ENCODE data around the gene PPP6R1.

The PPP6R1 gene

GRCh38 chr19:55279340-55279739 lies 20.5 kb upstream of the PPP6R1 start:
- Histone ChIP-seq H3K27me3 (ENCODE audit: control insufficient read depth in 3 of 3, insufficient read depth in 3 of 3, low read depth in 1 of 3, low read length in 3 of 3) (no peaks in the 10 kb centered on the region), H3K9me3 (replicated peaks in 1 of 2; ENCODE audit: control insufficient read depth in 2 of 2, insufficient read depth in 1 of 2, low read depth in 1 of 2, low read length in 2 of 2) (no peaks in the 10 kb centered on the region), H3K18ac (ENCODE audit: low read length) (peak overlapping the region; percentile 67), H4K8ac (ENCODE audit: low read depth, low read length) (no peak overlapping the region), H2BK5ac (ENCODE audit: low read length) (peak overlapping the region; percentile 71), H3K9ac (ENCODE audit: low read depth, low read length, poor library complexity) (peak overlapping the region; percentile 64), H3K27ac (replicated peaks; ENCODE audit: low read length) (peak overlapping the region; percentile 97), H3K36me3 (replicated peaks in 1 of 2; ENCODE audit: control insufficient read depth in 2 of 2, insufficient read depth in 2 of 2, low read length in 2 of 2) (peaks cover 10 to 22% of the 10 kb centered on the region in 2 donors), H2BK15ac (ENCODE audit: low read length) (peak overlapping the region; percentile 72), H2AFZ (ENCODE audit: low read length) (peak overlapping the region; percentile 84), H3K14ac (ENCODE audit: low read length) (peak overlapping the region; percentile 42), H2AK5ac (ENCODE audit: low read depth, low read length) (no peak overlapping the region), H3K4me3 (ENCODE audit: low read length in 2 of 2) (peak overlapping the region; percentile 73 to 91), H3K4ac (ENCODE audit: low read length) (no peak overlapping the region), H2BK12ac (ENCODE audit: low read length) (no peak overlapping the region), H3K4me1 (ENCODE audit: control insufficient read depth in 2 of 2, insufficient read depth in 1 of 2, low read depth in 1 of 2, low read length in 2 of 2) (peaks cover 10 to 17% of the 10 kb centered on the region in 2 donors), H3K79me1 (ENCODE audit: low read depth, low read length) (peaks cover 3% of the 10 kb centered on the region), H4K91ac (ENCODE audit: low read depth, low read length, poor library complexity) (no peak overlapping the region), H3K4me2 (ENCODE audit: insufficient read depth, low read length, poor library complexity, severe bottlenecking) (peak overlapping the region; percentile 72), H2BK120ac (ENCODE audit: low read depth, low read length) (peak overlapping the region; percentile 69), H3K23ac (ENCODE audit: low read depth, low read length, poor library complexity) (no peak overlapping the region)
- no CpG with 5 or more reads among the region's 23 CpGs for WGBS, 2 donors (ENCODE audit: extremely low coverage in 2 of 2, insufficient read length in 2 of 2, insufficient replicate concordance in 1 of 2)
- no peak for DNase-seq (ENCODE audit: low spot score)

GRCh38 chr19:55278391-55279135 lies 19.7 kb upstream of the PPP6R1 start:
- Histone ChIP-seq H3K4ac (ENCODE audit: low read length) (no peak overlapping the region), H3K4me1 (ENCODE audit: control insufficient read depth in 2 of 2, insufficient read depth in 1 of 2, low read depth in 1 of 2, low read length in 2 of 2) (peaks cover 9 to 16% of the 10 kb centered on the region in 2 donors), H3K9ac (ENCODE audit: low read depth, low read length, poor library complexity) (no peak overlapping the region), H3K9me3 (replicated peaks in 1 of 2; ENCODE audit: control insufficient read depth in 2 of 2, insufficient read depth in 1 of 2, low read depth in 1 of 2, low read length in 2 of 2) (no peaks in the 10 kb centered on the region), H3K27ac (replicated peaks; ENCODE audit: low read length) (no peak overlapping the region), H3K23ac (ENCODE audit: low read depth, low read length, poor library complexity) (no peak overlapping the region), H2BK15ac (ENCODE audit: low read length) (no peak overlapping the region), H2BK5ac (ENCODE audit: low read length) (no peak overlapping the region), H3K4me2 (ENCODE audit: insufficient read depth, low read length, poor library complexity, severe bottlenecking) (peak overlapping the region; percentile 72), H2BK12ac (ENCODE audit: low read length) (no peak overlapping the region), H3K27me3 (ENCODE audit: control insufficient read depth in 3 of 3, insufficient read depth in 3 of 3, low read depth in 1 of 3, low read length in 3 of 3) (no peaks in the 10 kb centered on the region), H3K14ac (ENCODE audit: low read length) (no peak overlapping the region), H3K36me3 (replicated peaks in 1 of 2; ENCODE audit: control insufficient read depth in 2 of 2, insufficient read depth in 2 of 2, low read length in 2 of 2) (peaks cover 11 to 27% of the 10 kb centered on the region in 2 donors), H4K8ac (ENCODE audit: low read depth, low read length) (no peak overlapping the region), H2BK120ac (ENCODE audit: low read depth, low read length) (no peak overlapping the region), H2AFZ (ENCODE audit: low read length) (no peak overlapping the region), H3K18ac (ENCODE audit: low read length) (no peak overlapping the region), H3K79me1 (ENCODE audit: low read depth, low read length) (peaks cover 3% of the 10 kb centered on the region), H4K91ac (ENCODE audit: low read depth, low read length, poor library complexity) (no peak overlapping the region), H3K4me3 (ENCODE audit: low read length in 2 of 2) (peak overlapping the region in 1 of 2 donors; percentile 73), H2AK5ac (ENCODE audit: low read depth, low read length) (no peak overlapping the region)
- no peak for DNase-seq (ENCODE audit: low spot score)
- no CpG with 5 or more reads among the region's 13 CpGs for WGBS, 2 donors (ENCODE audit: extremely low coverage in 2 of 2, insufficient read length in 2 of 2, insufficient replicate concordance in 1 of 2)

GRCh38 chr19:55277494-55277893 lies 18.7 kb upstream of the PPP6R1 start:
- no peak overlapping the region for H3K14ac ChIP-seq (ENCODE audit: low read length)
- H3K23ac ChIP-seq (ENCODE audit: low read depth, low read length, poor library complexity): no peak overlapping the region
- peak overlapping the region in 1 of 2 donors; percentile 61 for H3K4me3 ChIP-seq (ENCODE audit: low read length in 2 of 2)
- no peak overlapping the region for H3K4ac ChIP-seq (ENCODE audit: low read length)
- H3K18ac ChIP-seq (ENCODE audit: low read length): no peak overlapping the region
- no peak overlapping the region for H4K8ac ChIP-seq (ENCODE audit: low read depth, low read length)
- peaks cover 7 to 10% of the 10 kb centered on the region in 2 donors for H3K4me1 ChIP-seq (ENCODE audit: control insufficient read depth in 2 of 2, insufficient read depth in 1 of 2, low read depth in 1 of 2, low read length in 2 of 2)
- H2AK5ac ChIP-seq (ENCODE audit: low read depth, low read length): no peak overlapping the region
- H2BK12ac ChIP-seq (ENCODE audit: low read length): no peak overlapping the region
- no peak overlapping the region for H2BK15ac ChIP-seq (ENCODE audit: low read length)
- peaks cover 14 to 35% of the 10 kb centered on the region in 2 donors for H3K36me3 ChIP-seq (replicated peaks in 1 of 2; ENCODE audit: control insufficient read depth in 2 of 2, insufficient read depth in 2 of 2, low read length in 2 of 2)
- H3K4me2 ChIP-seq (ENCODE audit: insufficient read depth, low read length, poor library complexity, severe bottlenecking): no peak overlapping the region
- peak overlapping the region; percentile 64 for H3K9ac ChIP-seq (ENCODE audit: low read depth, low read length, poor library complexity)
- no peak overlapping the region for H2BK120ac ChIP-seq (ENCODE audit: low read depth, low read length)
- WGBS, 2 donors (ENCODE audit: extremely low coverage in 2 of 2, insufficient read length in 2 of 2, insufficient replicate concordance in 1 of 2): no CpG with 5 or more reads among the region's 17 CpGs
- DNase-seq (ENCODE audit: low spot score): no peak
- peaks cover 3% of the 10 kb centered on the region for H3K79me1 ChIP-seq (ENCODE audit: low read depth, low read length)
- H4K91ac ChIP-seq (ENCODE audit: low read depth, low read length, poor library complexity): no peak overlapping the region
- H2BK5ac ChIP-seq (ENCODE audit: low read length): peak overlapping the region; percentile 29
- H2AFZ ChIP-seq (ENCODE audit: low read length): no peak overlapping the region
- no peaks in the 10 kb centered on the region for H3K9me3 ChIP-seq (replicated peaks in 1 of 2; ENCODE audit: control insufficient read depth in 2 of 2, insufficient read depth in 1 of 2, low read depth in 1 of 2, low read length in 2 of 2)
- no peaks in the 10 kb centered on the region for H3K27me3 ChIP-seq (ENCODE audit: control insufficient read depth in 3 of 3, insufficient read depth in 3 of 3, low read depth in 1 of 3, low read length in 3 of 3)
- no peak overlapping the region for H3K27ac ChIP-seq (replicated peaks; ENCODE audit: low read length)

- no peak for DNase-seq (ENCODE audit: low spot score)
- Histone ChIP-seq H2AFZ (ENCODE audit: low read length) (no peak overlapping the region), H3K27me3 (ENCODE audit: control insufficient read depth in 3 of 3, insufficient read depth in 3 of 3, low read depth in 1 of 3, low read length in 3 of 3) (no peaks in the 10 kb centered on the region), H2BK5ac (ENCODE audit: low read length) (peak overlapping the region; percentile 29), H4K91ac (ENCODE audit: low read depth, low read length, poor library complexity) (no peak overlapping the region), H3K4ac (ENCODE audit: low read length) (no peak overlapping the region), H2BK12ac (ENCODE audit: low read length) (no peak overlapping the region), H2BK120ac (ENCODE audit: low read depth, low read length) (no peak overlapping the region), H3K9ac (ENCODE audit: low read depth, low read length, poor library complexity) (peak overlapping the region; percentile 15), H3K14ac (ENCODE audit: low read length) (no peak overlapping the region), H3K4me1 (ENCODE audit: control insufficient read depth in 2 of 2, insufficient read depth in 1 of 2, low read depth in 1 of 2, low read length in 2 of 2) (peaks cover 7 to 10% of the 10 kb centered on the region in 2 donors), H3K4me2 (ENCODE audit: insufficient read depth, low read length, poor library complexity, severe bottlenecking) (no peak overlapping the region), H3K36me3 (replicated peaks in 1 of 2; ENCODE audit: control insufficient read depth in 2 of 2, insufficient read depth in 2 of 2, low read length in 2 of 2) (peaks cover 16 to 39% of the 10 kb centered on the region in 2 donors), H3K79me1 (ENCODE audit: low read depth, low read length) (peaks cover 3% of the 10 kb centered on the region), H2BK15ac (ENCODE audit: low read length) (no peak overlapping the region), H3K9me3 (replicated peaks in 1 of 2; ENCODE audit: control insufficient read depth in 2 of 2, insufficient read depth in 1 of 2, low read depth in 1 of 2, low read length in 2 of 2) (no peaks in the 10 kb centered on the region), H3K4me3 (ENCODE audit: low read length in 2 of 2) (no peak overlapping the region), H3K27ac (replicated peaks; ENCODE audit: low read length) (no peak overlapping the region), H4K8ac (ENCODE audit: low read depth, low read length) (no peak overlapping the region), H3K23ac (ENCODE audit: low read depth, low read length, poor library complexity) (no peak overlapping the region), H3K18ac (ENCODE audit: low read length) (no peak overlapping the region), H2AK5ac (ENCODE audit: low read depth, low read length) (no peak overlapping the region)
- no CpG with 5 or more reads among the region's 15 CpGs for WGBS, 2 donors (ENCODE audit: extremely low coverage in 2 of 2, insufficient read length in 2 of 2, insufficient replicate concordance in 1 of 2)
Observed at GRCh38 chr19:55276720-55277430, 18.1 kb upstream of the PPP6R1 start.
